IPS DF 4.7 (cell line): ENCODE measurements around the gene AMN1.
"Not testable (repeated sequence)": the region's sequence is repeated elsewhere in the genome, so short reads cannot be mapped to it uniquely, and the experiment has no call there.

ENCODE experiments used
- DNase-seq: peaks from one replicate; pipeline ENCODE4 v3.0.0-alpha.2; 2013; ENCODE audit warnings: low spot score; ENCODE audit errors: extremely low read depth

Gene AMN1

DNA sequence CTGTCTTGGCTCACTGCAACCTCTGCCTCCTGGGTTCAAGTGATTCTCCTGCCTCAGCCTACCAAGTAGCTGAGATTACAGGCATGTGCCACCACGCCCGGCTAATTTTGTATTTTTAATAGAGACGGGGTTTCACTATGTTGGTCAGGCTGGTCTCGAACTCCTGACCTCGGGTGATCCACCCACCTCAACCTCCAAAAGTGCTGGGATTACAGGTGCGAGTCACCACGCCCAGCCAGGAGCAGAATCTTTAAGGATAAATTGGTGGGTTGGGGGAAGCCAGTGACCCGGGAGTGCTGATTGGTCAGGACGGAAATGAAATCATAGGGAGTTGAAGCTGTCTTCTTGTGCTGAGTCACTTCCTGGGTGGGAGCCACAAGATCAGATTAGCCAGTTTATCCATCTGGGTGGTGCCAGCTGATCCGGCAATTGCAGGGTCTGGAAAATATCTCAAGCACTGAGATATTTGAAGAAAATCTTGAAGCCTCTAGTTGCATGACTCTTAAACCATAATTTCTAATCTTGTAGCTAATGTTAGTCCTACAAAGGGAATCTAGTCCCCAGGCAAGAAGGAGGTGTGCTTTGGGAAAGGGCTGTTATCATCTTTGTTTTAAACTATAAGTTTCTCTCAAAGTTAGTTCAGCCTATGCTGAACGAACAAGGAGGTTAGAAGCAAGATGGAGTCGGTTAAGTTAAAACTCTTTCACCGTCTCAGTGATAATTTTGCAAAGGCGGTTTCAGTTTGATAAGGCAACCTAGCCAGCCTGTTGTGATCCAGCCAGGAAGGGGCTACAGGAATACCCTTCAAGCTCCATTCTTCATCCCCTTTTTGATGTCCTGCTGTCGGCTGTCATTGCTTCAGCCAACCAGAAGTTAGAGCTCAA lies 5.0 kb upstream of the AMN1 start:
- not testable (repeated sequence) for DNase-seq

DNA sequence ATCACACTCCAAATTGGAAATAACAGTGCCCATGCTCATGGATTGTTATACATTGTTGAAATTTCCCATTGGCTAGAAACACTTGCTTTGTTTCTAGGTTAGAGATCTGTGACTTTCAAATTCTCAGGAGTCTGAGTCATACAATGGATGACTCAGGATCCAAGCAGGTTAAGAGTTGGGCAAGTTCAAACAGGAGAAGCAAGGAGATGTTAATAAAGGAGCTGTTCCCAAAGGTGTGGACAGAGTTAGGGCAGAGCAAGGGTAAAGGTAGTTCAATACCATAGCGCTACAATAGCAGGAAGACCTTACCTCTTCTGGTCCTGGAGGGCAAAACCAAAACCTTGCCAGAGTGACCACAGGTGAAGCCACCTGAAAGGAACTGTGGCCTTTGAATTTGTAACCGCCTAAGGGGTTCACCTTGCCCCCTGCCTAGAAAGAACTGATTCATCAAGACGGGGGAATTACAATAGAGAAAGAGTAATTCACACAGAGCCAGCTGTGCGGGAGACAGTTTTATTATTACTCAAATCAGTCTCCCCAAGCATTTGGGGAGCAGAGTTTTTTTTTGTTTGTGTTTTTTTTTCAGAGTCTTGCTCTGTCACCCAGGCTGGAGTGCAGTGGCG lies 4.2 kb upstream of the AMN1 start:
- DNase-seq: peak; percentile 89

GRCh38 chr12:31731203-31731602 lies 2.4 kb upstream of the AMN1 start:
- not testable (repeated sequence) for DNase-seq

DNA sequence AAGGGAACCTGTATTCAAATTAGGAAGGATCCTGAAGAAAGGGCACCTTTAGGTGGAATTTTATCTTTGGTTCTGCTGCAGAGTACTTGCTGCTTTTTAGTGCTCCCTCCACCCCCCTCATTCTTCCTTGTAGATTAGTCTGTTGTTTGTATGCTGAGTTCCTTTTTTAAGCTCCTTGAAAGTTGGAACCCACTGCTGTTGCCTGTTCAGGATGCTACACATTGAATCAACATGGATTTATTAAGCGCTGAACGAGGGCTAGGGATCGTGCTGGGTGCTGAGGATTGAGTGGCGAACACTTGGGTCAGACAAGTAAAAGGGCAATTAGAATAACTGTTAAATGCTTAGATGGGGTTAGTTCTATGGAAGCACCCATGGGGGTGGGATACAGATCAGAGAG lies 884 bp upstream of the AMN1 start:
- no peak for DNase-seq

GRCh38 chr12:31728289-31728916 lies 418 bp downstream of the AMN1 start:
- DNase-seq: no peak

DNA sequence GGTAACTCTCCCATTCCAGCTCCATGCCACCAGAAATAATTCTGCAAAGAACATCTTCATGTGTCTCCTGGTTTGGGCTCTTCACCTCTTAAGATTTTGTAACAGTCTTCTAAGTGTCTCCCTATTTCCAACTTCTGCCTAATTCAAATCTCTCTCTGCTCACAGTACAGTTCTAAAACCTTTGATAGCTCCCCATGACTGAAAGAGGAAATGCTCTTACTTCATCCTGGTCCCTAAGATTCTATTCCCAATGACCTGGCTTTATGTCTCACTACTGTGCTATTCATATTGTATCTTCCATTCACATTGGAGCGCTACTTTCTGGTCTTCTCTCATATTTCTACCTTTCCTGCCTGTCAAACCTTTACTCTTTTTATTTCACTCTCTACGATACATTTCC lies 1.6 kb downstream of the AMN1 start:
- DNase-seq: no peak

DNA sequence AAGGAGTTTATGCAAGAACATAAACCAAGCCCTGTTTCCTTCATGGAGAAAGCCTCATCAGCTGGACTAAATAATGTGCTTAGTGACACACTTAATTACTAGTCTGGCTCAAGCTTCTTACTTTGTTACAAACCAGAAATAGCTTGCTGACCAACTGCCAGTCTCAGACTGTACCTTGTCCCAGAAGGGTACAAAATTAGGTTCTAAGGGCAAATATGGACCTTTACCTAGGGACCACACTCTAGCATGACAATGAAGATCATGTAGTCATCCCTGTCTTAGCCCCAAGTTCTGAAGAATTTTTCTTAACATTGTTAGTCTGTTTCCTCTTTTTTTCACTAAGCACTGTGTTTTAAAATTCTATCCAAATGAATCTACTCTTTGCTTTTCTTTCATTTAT lies 2.2 kb downstream of the AMN1 start:
- DNase-seq: no peak

DNA sequence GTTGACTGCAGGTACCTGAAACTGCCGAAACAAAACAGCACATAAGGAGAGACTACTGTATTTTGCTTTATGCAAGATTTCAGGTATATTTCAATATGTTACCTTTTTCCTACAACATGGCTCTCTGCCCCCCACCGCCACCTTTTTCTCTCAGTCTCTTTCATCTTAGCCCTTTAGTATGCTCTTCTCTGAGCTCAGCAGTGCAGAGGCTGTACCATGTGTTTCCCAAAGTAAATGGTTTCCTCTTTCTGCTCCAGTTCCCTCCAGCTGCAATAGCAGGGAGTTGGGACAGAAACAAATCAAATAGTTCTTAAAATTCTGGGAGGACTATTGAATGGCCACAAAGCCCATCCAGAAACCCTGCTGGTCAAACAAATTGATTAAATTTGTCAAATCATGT lies 4.3 kb downstream of the AMN1 start:
- DNase-seq: no peak

GRCh38 chr12:31722580-31722979 lies 6.2 kb downstream of the AMN1 start:
- no peak for DNase-seq

DNA sequence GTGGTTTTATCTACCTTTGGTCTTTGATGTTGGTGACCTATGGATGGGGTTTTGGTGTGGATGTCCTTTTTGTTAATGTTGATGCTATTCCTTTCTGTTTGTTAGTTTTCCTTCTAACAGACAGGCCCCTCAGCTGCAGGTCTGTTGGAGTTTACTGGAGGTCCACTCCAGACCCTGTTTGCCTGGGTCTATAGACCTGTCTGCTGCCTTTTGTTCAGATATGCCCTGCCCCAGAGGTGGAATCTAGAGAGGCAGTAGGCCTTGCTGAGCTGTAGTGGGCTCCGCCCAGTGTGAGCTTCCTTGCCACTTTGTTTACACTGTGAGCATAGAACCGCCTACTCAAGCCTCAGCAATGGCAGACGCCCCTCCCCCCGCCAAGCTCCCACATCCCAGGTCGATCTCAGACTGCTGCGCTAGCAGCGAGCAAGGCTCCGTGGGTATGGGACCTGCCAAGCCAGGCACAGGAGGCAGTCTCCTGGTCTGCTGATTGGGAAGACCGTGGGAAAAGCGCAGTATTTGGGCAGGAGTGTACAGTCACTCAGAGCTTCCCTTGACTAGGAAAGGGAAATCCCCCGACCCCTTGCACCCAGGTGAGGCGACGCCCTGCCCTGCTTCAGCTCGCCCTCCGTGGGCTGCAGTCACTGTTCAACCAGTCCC lies 10.2 kb downstream of the AMN1 start:
- not testable (repeated sequence) for DNase-seq

GRCh38 chr12:31716998-31717397 lies 11.8 kb downstream of the AMN1 start:
- DNase-seq: not testable (repeated sequence)

DNA sequence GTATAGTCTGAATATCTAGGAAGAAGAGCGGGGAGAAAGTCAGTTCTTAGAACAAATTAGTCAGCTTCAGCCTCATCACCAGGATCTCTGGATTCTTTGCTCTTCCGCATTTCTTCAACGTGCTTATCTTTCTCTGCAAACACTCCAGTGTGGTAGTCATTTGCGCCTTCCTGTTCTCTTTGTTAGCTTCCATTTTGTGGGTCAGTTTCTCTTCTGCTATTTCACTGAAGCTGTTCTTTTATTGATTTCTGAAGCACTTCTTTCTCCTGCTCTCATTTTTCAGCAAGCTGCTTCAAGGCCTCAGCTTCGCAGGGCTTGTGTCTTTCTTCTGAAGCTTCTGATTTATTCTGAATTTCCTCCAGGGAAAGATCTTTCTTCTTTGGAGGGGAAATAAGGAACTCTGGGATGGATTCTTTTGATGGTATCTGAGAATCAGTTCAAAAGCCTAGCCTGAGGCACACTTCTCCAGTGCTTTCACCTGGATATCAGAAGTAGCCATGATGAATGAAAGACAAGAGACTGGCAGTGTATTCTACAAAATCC lies 13.5 kb downstream of the AMN1 start:
- no peak for DNase-seq

DNA sequence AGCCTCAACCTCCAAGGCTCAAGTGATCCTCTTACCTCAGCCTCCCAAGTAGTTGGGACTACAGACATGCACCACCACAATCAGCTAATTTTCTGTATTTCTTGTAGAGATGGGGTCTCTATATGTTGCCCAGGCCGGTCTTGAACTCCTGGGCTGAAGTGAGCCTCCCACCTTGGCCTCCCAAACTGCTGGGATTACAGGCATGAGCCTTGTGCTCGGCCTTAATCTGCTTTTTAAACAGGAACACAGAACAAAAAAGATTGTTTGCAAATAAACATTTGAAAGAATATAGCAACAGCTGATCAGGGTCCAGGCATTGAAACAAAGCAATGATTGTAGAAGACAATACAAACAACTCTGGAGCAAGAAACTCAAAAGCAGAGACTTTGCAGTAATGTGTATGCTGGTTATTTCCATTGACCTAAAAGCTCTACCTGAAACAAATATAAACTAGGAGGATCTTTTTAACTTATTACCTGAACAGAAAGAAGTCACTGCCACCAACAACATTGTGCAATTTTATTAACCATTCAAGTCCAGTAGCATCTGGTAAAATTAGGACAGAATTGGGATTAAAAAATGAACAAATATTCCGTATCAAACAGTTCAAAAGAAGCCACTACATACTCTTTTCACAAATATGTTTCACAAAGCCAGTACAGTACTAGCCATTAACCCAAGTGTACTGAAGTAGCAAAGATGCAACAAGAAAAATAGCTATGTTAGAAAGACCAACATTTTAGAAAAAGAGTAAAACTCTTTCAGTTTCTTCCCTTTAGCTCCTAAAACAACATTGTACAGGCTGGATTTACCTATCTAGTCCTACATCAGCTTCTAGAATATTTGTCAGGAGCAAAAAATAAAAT lies 14.2 kb downstream of the AMN1 start:
- DNase-seq: no peak

GRCh38 chr12:31712877-31713276 lies 15.9 kb downstream of the AMN1 start:
- no peak for DNase-seq

DNA sequence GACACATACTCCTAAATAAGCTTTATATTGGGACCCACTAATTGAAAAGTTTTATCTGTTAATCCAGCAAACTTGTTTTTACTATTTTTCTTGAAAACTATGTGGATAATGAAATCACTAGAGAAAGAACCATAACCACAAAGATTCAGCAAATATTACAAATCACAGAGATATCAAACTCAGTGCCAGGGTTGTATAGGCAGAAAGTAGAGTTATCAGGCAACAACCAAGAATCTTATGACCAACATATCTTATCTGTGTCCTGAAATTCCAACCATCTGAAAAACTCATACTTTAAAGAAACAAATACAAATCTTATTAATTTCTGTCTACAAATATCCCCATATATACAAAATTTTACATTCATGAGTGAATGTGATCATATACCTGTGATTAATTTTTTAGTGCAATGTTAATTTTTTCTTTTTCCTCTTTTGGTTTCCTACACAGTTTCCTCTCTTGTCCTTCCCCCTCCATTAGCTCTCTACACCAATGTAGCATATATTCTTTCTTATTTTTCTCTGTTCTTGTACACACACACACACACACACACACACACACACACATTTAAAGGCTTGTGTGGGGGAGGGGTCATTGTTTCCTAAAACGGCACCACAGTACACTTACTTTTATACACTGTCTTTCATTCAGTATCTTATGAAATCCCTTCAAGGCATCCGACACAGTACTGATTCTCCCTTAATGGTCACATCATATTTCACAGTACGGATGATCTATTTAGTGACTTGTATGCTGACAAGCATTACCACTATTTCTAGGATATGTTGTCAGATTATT lies 18.6 kb downstream of the AMN1 start:
- DNase-seq: no peak

GRCh38 chr12:31708118-31708517 lies 20.7 kb downstream of the AMN1 start:
- not testable (repeated sequence) for DNase-seq

- DNase-seq: no peak
Measured at GRCh38 chr12:31705621-31706020, 23.2 kb downstream of the AMN1 start.

DNA sequence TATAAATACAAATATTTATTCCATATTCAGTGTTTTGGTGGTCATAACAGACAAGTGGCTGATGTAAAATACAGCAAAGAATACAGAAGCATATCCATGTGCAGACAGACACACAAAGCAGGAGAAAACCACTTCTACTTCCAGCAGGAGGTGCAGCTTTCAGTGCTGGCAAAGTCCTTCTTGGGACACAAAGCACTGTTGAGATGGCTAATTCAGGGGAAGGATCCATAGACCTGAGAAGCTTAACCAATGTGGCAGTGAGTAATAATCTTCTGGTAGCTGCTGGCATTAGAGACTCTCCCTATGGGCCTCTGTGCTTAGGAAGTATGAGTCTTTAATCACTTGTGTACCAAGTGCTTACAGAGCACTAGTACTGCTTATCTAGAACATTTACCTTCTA lies 26.8 kb downstream of the AMN1 start:
- DNase-seq: no peak

- not testable (repeated sequence) for DNase-seq
Measured at GRCh38 chr12:31689921-31690320, 38.9 kb downstream of the AMN1 start.

- DNase-seq: no peak
Measured at GRCh38 chr12:31687101-31687527, 41.7 kb downstream of the AMN1 start.
